Measurements from ENCODE around the gene PI3. TPM values are rescaled to one million over a fixed set of nuclear protein-coding genes. Genes with fewer than 3 reads are reported as not detected.

PI3 gene, protein sequence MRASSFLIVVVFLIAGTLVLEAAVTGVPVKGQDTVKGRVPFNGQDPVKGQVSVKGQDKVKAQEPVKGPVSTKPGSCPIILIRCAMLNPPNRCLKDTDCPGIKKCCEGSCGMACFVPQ
- 1.0 and 2.8 TPM in 2 replicates for total RNA-seq (2022)
- Bru-seq, nascent RNA: percentile 19 among the genes with signal in this experiment
- percentile 19 among the genes with signal in this experiment for BruChase-seq, experiment 1, labeled RNA remaining after a 6-hour chase
- BruChase-seq, experiment 2, labeled RNA remaining after a 2-hour chase: percentile 19 among the genes with signal in this experiment
- long read RNA-seq, transcript PI3-201 (3 exons, 577 nt): major isoform, 5 of 5 reads
- long read RNA-seq, partial matches to known transcripts: 0 of 5 reads
- long read RNA-seq, other reads (novel, unspliced or antisense): 0 of 5 reads

DNA sequence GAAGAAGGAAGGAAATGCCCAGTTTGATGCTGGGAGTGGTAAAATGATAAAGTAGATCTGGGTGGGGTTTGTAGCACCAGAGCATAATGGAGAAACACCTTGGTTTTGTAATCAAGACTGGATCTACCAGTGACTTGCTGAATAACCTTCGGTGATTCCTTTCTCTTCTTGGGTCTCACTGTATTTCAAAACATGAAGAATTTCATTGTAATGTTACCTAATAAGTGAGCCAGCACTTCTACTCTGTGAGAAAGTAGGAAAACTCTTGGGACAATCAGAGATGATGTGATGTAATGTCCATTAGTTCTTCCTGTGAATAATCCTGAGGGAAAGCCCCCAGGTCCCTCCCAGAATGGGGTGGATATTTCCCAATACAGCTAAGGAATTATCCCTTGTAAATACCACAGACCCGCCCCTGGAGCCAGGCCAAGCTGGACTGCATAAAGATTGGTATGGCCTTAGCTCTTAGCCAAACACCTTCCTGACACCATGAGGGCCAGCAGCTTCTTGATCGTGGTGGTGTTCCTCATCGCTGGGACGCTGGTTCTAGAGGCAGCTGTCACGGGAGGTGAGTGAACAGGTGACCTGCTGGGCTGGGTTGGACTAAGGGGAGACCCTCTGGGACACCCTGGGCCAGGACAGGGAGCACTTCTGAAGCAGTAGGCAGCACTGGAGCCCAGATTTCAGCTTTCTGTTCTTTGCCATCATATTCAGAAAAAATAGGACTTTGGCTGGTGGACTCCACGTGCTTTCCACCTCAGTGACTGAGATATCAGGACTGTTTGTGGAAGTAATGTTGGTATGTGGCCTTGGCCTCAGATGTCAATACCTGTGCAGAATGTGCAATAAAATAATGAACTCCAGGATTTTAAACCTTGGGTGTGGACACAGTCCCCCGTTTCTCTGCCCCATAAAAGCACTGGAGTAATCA lies at the start of gene PI3:
TSS of gene PI3 (plus strand) at position 469 of the 931 bp plus-strand sequence. CDS start at position 490, 21 bp downstream.
- ChIA-PET CTCF (interaction anchor here (0.6 to 1.4 kb wide), 3 partner anchors 35 to 716 kb away, joined by 3 to 10 read pairs (median 3); partner anchors contain the start of gene NEURL2), POLR2A (interaction anchor here (0.6 to 1.4 kb wide), 10 partner anchors 12 to 428 kb away, joined by 3 to 13 read pairs (median 4); partner anchors contain the start of genes PIGT, SLPI and SYS1)
- BruUV-seq (replicated peaks): TSS peak; percentile 65
- TF ChIP-seq, protein P1, sequence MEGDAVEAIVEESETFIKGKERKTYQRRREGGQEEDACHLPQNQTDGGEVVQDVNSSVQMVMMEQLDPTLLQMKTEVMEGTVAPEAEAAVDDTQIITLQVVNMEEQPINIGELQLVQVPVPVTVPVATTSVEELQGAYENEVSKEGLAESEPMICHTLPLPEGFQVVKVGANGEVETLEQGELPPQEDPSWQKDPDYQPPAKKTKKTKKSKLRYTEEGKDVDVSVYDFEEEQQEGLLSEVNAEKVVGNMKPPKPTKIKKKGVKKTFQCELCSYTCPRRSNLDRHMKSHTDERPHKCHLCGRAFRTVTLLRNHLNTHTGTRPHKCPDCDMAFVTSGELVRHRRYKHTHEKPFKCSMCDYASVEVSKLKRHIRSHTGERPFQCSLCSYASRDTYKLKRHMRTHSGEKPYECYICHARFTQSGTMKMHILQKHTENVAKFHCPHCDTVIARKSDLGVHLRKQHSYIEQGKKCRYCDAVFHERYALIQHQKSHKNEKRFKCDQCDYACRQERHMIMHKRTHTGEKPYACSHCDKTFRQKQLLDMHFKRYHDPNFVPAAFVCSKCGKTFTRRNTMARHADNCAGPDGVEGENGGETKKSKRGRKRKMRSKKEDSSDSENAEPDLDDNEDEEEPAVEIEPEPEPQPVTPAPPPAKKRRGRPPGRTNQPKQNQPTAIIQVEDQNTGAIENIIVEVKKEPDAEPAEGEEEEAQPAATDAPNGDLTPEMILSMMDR (IDR thresholded peaks at IDR 0.05; ENCODE audit: unreplicated experiment): no peak
- Mint-ChIP-seq H3K36me3 (ENCODE audit: insufficient read depth, unreplicated experiment) (no peaks in the 10 kb centered on the region), H3K4me1 (ENCODE audit: insufficient read depth, unreplicated experiment) (peaks cover 23% of the 10 kb centered on the region), H3K4me3 (ENCODE audit: unreplicated experiment) (no peak within 1 kb of the TSS), H3K27me3 (ENCODE audit: insufficient read depth, unreplicated experiment) (no peaks in the 10 kb centered on the region), H3K27ac (ENCODE audit: low read depth, unreplicated experiment) (no peak within 1 kb of the TSS), H3K9me3 (ENCODE audit: unreplicated experiment) (no peaks in the 10 kb centered on the region)
- intact Hi-C loops (cut with micrococcal nuclease): no loop called here
- DNase-seq (ENCODE audit: unreplicated experiment): peak; percentile 99

DNA sequence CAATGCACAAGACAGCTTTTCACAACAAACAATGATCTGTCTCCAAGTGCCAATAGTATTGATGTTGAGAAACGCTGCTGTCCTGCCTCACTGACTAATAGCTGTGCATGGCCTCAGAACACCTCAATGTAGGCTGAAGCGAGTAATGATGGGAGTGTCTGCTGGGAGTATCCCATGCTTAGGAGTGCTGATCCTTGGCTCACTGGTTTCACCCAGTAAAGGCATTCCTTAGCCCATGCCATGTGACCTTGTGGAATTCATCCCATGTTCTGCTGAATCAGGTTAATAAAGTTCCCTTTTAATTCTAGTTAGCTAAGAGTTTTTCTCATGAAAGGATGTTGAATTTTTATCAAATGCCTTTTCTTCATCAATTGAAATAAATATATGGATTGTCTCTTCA lies 46.6 kb upstream of the PI3 start:
- Mint-ChIP-seq H3K27ac (ENCODE audit: low read depth, unreplicated experiment) (no peak overlapping the region), H3K4me1 (ENCODE audit: insufficient read depth, unreplicated experiment) (no peaks in the 10 kb centered on the region), H3K36me3 (ENCODE audit: insufficient read depth, unreplicated experiment) (no peaks in the 10 kb centered on the region), H3K4me3 (ENCODE audit: unreplicated experiment) (no peak overlapping the region), H3K9me3 (ENCODE audit: unreplicated experiment) (no peaks in the 10 kb centered on the region), H3K27me3 (ENCODE audit: insufficient read depth, unreplicated experiment) (peaks cover 20% of the 10 kb centered on the region)
- intact Hi-C loops (cut with micrococcal nuclease): no loop called here
- POLR2A ChIA-PET: interaction anchor here (0.6 to 2.1 kb wide), 14 partner anchors 10 to 166 kb away, joined by 3 to 10 read pairs (median 4); partner anchors contain the start of genes SLPI, STK4 and WFDC5
- TF ChIP-seq, protein P1 (IDR thresholded peaks at IDR 0.05; ENCODE audit: unreplicated experiment): no peak
- CTCF ChIA-PET: interaction anchor here (0.6 to 5.0 kb wide), 10 partner anchors 11 to 1684 kb away, joined by 3 to 36 read pairs (median 4); partner anchors contain the start of gene SLPI
- DNase-seq (ENCODE audit: unreplicated experiment): peak; percentile 27
- no TSS peak for BruUV-seq (replicated peaks)

DNA sequence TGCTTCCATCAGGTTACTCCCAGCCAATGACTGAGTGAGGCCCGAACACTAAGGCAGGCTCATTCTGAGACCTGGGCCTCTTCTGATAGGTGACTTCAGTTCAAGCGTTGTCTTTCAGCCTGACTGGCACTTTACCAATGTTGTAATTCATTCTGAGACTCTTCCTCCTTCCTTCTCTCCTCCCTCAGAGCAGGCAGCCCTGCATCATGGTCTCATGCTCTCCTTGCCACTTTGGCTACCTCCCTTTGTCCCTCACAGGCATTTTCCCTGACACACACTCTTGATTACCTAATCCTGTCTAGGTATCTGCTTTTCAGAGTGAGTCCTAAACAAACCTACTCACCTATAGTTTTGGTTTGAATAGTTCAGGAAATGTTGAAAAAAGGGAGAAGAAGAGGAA lies 37.8 kb upstream of the PI3 start:
- Mint-ChIP-seq H3K4me3 (ENCODE audit: unreplicated experiment) (no peak overlapping the region), H3K27ac (ENCODE audit: low read depth, unreplicated experiment) (no peak overlapping the region), H3K36me3 (ENCODE audit: insufficient read depth, unreplicated experiment) (no peaks in the 10 kb centered on the region), H3K27me3 (ENCODE audit: insufficient read depth, unreplicated experiment) (peaks cover 15% of the 10 kb centered on the region), H3K4me1 (ENCODE audit: insufficient read depth, unreplicated experiment) (no peaks in the 10 kb centered on the region), H3K9me3 (ENCODE audit: unreplicated experiment) (no peaks in the 10 kb centered on the region)
- intact Hi-C loops (cut with micrococcal nuclease): no loop called here
- ChIA-PET CTCF (interaction anchor here (0.6 to 1.5 kb wide), 5 partner anchors 12 to 175 kb away, joined by 3 to 7 read pairs (median 3); no protein-coding TSS in a partner anchor), POLR2A (no interaction called here)
- no TSS peak for BruUV-seq (replicated peaks)
- TF ChIP-seq, protein P1 (IDR thresholded peaks at IDR 0.05; ENCODE audit: unreplicated experiment): no peak
- DNase-seq (ENCODE audit: unreplicated experiment): no peak

Data from MCF 10A (cell line).